NCI-H2107 treated with DMSO at 0.1 percent for 48 hours (cell line): ENCODE results near the gene DNAH6.

Experiments
- DNase-seq: peaks from one replicate; lab custom pipeline; 2025; ENCODE audit not compliant: unreplicated experiment; lab: John Stamatoyannopoulos, UW

Gene DNAH6

DNA sequence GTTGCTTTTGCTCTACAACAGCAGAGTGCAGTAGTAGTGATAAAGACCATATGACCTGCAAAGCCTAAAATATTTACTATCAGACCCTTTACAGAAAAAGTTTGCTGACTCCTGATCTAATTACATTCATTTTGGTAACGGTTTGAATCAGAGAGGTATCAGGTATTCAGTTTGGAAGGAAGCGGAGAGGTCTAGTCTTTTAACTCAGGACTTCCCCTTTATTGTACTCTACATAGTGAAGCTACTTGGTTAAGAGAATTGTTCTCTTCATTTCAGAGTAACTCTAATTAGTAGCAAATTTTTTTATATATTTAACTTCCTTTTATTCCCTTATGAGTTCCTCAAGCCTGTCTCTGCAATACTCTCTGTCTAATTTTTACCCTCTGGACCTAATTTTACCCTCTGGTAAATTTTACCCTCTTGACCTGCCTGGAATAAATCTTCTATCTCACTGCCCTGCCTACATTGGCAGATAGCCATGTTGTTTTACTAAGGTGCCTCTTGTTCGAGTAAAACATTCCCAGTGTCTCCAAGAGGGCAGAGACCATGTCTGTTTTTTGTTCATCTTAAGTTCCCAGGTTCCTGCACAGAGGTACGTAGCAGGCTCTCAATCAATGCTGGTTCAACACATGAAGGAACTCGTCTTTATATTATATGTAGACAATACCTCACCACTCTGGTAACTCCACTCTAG, 170.6 kb downstream of the DNAH6 start:
- DNase-seq, result no peak

DNA sequence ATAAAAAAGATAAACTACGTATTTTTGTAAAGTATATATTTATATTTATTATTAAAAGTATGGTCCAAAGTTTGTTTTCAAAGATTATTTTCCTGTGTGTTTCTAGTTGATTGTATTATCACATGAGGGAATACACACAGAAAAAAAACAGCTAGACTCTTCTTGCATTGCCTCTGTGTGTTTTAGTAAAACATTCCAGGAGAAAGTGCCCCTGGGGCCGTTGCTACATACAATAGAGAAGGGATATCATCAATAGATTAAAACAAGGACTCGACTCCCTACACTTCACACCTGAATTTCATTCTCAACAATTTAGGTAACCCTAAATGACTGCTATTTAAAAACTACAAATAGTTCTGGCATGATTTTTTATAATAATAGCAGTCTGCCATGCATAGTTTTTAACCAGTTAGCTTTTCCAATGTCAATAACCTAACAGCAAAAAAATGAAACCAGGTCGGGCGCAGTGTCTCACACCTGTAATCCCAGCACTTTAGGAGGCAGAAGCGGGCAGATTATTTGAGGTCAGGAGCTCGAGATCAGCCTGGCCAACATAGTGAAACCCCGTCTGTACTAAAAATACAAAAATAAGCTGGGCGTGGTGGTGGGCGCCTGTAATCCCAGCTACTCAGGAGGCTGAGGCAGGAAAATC, 171.3 kb downstream of the DNAH6 start:
- DNase-seq, result no peak

DNA sequence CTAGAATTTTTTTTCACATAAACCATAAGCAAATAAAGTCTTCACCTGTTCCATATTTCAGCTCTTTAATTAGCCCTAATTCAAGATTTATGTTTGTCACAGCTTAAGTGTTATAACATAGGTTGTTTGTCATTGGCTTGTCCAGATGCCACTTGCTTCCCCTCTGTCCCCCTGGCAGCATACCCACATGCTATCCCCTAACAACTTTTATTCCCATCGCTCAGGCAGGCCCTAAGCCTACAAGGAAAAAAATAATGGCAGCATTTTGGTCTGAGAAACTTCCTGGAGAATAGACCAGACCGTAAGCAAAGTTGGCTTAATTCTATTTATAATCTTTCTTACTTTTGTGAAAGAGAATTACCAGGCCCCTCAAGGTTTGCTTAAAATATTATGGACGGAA, 173.9 kb downstream of the DNAH6 start:
- DNase-seq, result no peak

DNA sequence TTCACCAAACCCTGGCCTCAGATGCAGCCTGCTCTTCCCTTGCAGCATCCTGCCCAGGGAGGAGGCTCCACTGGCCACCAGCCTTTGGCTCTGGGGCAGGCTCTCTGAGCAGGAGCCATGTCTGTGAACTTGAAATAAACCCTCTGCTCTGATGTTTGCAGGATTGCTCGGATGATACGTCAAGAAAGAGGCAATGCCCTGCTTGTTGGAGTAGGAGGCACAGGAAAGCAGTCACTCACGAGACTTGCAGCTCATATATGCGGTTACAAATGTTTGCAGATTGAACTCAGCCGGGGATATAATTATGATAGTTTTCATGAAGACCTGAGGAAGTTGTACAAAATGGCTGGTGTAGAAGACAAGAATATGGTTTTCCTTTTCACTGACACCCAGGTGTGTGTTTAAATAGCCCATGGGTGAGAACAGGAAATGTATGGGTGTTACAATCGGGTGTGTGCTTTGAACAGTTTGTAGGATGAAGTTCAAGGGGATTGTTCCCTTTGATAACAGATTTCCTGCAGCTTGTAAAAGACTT, 177.9 kb downstream of the DNAH6 start:
- DNase-seq, result no peak

DNA sequence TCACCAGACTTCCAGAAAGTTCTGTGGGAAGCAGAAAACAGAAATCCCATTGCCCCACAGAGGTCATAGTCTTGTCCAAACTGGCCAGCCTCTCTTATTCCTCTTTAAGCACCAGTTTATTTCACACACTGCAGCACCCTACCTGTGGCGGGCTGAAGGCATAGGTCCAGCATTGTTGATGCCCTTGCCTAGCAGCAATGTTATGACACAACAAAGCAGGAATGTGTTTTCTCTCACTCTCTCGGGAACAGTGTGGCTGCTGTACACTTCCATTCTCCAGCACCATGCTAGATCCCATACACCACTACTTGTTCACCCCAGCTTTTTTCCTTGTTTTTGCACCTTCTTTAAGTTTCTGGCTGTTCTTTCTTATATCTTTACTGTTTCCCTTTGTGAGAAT, 181.6 kb downstream of the DNAH6 start:
- no peak for DNase-seq

DNA sequence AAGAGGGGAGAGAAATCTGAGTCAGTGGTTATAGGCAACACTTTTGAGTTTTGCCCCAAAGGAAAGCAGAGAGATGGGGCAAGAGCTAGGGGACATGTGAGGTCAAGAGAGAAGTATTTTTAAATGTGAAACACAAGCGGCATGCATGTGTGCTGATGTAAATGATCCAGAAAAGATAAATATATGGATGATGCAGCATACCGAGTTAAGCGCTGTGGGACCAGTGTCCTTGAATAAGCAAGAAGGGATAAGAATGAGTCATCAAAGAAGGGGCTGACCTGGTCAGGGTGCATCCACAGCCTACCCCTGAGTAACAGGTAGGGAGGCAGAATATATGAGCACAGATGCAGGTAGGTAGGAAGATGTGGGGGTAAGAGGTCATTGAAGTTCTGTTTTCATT, 183.7 kb downstream of the DNAH6 start:
- DNase-seq, result no peak

DNA sequence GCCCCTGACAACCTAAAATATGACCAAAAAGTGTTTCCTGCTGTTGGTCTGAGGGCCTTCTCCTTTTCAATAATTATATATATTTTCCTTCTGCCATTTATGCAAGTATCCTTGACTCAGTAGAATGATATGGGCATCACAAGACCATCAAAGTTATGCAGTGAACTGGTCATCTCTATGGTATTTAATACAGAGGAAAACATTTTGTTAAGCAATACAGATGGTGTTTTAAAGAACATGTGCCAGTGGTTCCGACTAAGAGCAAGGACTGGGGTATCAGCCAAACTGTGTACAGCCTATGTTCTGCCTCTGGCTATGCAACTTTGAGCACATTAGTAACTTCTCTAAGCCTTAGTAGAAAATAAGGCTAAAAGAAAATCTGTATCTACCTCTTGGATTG, 185.6 kb downstream of the DNAH6 start:
- DNase-seq, result no peak

DNA sequence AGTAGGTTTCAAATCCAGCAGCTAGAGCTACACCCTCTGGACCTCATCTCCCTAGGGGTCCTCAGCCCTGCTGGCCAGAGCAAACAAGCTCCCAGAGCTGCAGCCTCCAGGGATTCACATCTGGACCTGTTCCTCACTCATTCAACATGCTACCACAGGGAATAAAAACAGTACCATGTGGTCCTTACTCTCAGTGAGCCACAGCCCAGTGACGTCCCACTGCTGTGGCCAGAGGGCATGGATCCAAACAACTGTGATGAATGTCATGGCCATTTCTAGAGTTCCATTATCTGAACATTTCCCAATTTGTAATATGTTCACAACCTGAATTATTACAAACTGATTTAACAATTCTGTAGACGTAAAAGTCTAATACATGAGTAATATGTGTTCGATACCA, 186.6 kb downstream of the DNAH6 start:
- no peak for DNase-seq

DNA sequence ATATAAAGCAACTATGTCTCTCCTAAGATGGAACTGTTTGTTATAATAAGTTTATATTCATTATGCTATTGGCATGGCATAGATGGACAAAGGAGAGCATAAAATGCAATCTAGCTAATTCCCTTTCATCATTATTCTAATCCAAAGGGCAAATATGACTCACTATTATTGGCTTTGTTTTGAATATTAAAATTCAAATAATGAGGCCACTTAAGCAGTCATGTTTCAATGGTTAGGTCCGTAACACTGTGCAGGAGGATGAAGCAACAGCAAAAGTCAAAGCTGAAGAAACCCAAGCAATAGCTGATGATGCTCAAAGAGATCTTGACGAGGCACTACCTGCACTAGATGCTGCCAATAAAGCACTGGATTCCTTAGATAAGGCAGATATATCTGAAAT, 187.5 kb downstream of the DNAH6 start:
- no peak for DNase-seq

DNA sequence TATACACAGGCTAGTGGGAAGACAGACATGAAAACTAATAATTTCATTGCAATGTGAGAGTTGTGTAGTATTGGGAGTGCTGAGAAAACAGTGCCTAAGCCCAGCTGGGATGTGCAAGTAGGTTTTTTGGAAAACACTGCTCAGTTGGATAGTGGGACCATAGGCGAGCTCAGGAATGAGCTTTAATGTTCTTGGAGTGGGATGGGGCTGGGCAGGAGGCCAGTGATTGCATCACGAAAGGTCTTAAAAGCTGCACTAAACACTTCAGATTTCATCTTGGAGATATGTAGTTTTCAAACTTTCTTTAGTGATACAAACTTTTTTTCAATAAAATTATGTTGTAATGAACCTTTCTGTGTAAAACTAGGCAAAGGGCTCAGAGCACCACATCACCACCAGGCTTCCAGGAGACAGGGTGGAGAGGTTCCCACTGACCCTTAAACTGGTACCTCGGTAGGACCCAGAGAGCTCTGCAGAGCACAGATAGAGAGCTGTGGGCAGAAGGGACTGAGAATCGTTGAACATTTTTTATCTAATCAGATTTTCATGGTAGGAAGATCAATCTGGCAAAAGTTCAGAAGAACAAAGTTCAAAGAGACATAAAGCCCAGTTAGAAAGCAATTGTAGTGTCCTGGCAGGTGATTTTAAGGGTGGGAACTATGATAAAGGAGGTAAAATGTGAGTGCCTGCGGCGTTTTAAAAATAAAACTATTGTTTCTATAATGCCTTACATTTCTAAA, 188.4 kb downstream of the DNAH6 start:
- DNase-seq, result no peak

DNA sequence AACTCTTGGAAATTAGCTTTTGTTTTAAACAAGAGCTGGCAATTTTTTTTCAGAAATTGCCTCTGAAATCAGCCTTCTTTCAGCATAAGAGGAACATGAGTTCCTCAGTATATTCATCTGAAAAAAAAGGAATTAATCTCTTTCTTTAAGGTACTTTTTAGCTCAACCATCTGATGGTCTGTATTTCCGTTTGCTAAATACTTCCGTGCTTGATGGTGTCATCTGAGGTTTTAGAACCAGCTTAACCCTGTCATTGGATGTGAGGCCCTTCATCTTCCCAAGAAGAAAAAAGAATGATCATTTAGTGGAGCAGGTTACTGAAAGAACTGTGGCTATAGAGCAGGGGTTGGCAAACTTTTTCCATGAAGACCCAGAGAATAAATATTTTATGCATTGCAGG, 189.6 kb downstream of the DNAH6 start:
- no peak for DNase-seq

DNA sequence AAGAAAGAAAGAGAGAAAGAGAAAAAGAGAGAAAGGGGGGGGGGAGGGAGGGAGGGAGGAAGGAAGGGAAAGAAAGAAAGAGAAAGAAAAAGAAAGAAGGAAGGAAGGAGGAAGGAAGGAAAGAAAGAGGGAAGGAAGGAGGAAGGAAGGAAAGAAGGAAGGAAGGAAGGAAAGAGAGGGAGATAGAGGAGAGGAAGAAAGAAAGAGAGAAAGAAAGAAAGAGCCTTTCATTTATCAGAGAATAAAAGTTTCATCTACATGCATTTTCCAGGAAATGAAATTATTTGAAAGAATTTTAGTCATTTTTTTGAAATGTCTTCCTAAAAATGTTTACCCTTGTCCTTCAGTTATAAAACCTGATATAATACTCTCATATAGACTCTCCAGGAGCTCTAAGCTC, 192.1 kb downstream of the DNAH6 start:
- DNase-seq, result no peak

DNA sequence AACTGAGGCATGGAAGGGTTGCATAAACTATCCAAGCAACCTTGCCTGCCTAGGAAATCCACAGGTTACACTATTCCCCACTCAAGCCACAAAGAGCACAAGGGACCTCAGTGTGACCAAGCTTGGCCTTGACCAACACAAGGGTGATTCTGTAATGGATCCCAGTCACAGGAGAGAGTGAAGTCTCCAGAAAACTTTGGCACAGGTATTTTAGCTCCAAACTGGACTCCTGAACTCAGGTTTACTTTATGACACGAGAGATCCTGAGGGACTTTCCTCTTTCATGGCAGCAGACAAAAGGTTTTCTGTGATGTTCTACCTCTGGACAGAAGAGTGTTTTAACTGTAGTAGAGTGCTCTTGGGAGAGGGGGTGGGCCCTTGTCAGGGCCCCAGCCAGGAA, 195.4 kb downstream of the DNAH6 start:
- no peak for DNase-seq

DNA sequence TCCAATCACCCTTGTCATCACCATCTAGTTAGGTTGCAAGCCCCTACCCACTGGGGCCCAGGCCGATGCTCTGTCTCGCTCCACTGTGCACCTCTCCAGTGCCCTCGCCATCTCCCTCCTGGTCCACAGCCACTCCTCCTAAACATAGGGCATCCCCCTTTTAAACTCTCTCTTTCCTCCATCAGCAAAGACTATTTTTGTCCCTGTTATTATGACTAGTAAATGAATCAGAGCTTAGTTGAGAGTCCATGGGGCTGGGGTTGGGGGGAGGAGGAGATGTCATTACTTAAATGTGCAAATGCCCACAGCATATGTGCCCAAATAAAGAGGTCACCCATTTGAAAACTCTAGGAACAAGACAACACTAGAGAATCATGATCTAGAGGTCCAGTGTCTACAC, 197.1 kb downstream of the DNAH6 start:
- no peak for DNase-seq

DNA sequence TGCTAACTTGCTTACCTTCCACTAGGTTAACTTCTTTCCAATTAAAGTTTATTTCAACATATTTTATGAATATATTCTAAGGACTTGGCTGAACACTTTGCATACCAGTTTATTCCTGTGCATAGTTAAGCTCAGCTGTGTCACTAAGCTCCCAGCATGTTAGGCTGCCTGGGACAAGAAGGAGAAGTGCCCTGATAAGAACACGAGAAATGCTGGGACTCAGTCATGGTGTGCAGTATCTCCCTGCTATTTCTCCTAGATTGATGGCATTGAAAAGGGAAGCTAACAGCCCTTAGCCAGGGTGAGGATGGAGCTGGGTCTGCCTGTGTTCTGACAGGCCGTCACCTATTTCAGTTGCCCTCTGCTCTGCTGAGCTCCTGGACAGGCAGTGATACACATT, 200.3 kb downstream of the DNAH6 start:
- DNase-seq, result no peak

DNA sequence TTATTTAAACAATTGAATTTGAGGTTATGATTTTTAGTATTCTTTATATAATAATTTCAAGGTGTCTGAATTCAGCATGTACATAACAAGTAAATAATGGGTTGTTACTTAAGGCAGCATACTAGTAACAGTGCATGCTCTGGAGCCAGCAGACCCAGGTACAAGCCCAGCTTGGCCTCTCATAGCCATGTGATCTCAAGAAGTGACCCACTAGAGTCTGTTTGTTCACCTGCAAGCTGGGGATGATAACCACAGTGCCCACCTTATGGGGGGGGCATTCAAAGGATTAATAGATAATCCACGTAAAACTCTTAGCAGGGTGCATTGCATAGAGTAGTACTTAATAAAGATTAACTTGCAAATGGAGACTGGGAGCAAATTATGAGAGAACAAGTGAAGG, 201.0 kb downstream of the DNAH6 start:
- no peak for DNase-seq

DNA sequence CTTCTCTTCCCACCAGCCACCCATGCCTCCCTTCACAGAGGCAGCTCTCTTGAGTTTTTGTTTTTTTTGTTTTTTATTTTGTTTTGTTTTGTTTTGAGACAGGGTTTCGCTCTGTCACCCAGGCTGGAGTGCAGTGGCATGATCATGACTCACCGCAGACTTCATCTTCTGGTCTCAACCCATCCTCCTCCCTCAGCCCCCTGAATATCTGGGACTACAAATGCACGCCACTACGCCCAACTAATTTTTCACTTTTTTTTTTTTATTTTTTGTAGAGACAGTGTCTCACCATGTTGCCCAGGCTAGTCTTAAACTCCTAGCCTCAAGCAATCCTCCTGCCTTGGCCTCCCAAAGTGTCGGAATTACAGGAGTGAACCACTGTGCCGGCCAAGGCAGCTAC, 203.1 kb downstream of the DNAH6 start:
- DNase-seq, result no peak

DNA sequence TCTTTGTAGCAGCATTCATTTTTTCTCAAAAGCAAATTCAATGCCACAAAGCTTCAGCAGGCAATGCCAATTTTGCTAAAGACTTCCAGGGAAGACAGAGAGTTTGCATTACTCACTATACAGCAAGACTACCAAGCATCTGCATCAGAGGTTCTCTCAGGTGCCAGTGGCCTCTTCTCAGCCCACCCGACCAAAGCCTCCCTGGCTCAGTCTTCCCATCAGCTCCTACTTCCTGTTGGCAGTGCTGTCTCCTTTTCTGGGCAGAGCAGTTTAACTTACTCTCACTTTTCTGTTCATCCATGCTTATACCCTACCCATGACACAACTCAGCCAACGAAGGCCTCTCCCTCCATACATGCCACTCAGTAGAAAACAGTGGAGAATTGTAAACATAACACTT, 207.5 kb downstream of the DNAH6 start:
- DNase-seq, result no peak

DNA sequence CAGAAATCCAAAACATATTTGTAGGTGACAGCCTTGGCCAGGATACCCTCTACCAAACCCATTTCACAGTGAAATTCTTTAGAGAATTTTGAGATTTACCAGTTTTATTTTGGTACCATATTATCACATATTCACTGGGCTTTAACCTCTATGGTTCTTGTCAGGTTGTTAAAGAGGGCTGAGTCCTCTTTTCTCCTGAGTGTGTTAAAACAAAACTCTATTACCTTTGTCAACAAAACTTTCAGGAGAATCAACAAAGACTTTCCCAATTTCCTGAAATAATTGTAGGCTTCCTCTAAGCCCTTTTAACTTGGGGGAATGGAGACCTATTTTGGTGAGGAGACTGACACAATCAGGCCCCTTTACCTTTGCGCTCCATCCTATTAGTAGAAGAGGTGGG, 209.4 kb downstream of the DNAH6 start:
- DNase-seq, result no peak

DNA sequence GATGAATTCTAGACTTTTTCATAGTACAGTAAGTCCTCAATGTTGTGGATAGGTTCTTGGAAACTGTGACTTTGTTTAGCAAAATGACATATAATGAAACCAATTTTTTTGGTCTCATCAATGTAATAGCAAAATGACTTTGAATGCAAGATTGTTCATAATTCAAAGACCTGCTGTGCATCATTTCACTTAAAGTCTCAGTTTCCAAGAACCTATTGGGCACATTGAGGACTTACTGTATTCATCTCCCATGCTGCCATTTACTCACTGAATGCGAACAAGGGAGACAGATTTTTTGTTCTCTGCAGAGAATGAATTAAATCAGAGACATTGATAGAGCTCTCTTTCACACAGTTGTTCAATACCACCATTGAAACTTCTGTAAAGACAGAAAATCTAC, 211.0 kb downstream of the DNAH6 start:
- no peak for DNase-seq

DNA sequence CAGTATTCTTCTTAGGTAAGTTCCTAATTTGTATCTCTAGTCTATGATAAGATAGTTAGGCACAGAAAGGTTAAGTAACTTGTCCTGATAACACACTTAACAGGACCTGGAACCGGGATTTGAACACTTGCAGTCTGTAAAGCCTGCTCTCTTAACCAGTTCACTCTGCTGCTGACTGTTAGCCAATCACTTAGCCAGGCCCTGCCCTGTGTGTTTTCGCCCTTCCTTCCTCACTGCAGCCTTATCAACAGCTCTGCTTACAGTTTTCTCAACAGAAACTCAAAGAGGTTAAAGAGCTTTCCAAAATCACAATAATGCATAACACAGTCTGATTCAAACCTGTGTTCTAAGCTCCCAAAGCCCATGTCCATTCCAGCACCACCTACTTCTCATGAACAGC, 212.9 kb downstream of the DNAH6 start:
- DNase-seq, result no peak

DNA sequence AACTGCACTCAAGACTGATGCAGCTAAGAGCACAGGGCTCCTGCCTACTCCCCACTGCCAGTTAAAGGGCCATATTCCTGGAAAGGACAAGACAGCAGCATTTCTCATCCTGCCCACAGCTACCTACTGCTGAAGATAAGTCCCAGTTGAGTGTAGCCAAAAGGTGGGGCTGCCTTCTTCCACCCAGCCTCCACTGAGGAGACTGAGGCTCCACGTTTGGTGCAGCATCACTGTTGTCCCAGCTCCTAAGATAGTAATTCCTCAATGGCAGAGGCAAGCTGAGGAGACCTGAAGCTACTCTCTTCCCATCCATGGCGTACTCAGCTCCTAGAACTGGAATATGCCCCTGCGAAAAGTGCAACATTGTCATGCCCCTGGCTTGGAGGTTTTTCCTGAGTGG, 214.9 kb downstream of the DNAH6 start:
- no peak for DNase-seq
